NCI-H128 (cell line): ENCODE results near the gene ADIPOR1.
A peak's percentile ranks its signal among the peaks of the same experiment; 100 is the strongest.
"Not testable (repeated sequence)": the region's sequence is repeated elsewhere in the genome, so short reads cannot be mapped to it uniquely, and the experiment has no call there.

Experiments
- DNase-seq: peaks from one replicate; lab custom pipeline; 2025; ENCODE audit not compliant: unreplicated experiment; lab: John Stamatoyannopoulos, UW

Gene ADIPOR1

GRCh38 chr1:202938287-202938925 lies 19.7 kb downstream of the ADIPOR1 start:
- no peak for DNase-seq

GRCh38 chr1:202936409-202936808 lies 21.7 kb downstream of the ADIPOR1 start:
- DNase-seq: not testable (repeated sequence)

- DNase-seq: no peak
Measured at GRCh38 chr1:202935844-202936243, 22.3 kb downstream of the ADIPOR1 start.

GRCh38 chr1:202934755-202935154 lies 23.4 kb downstream of the ADIPOR1 start:
- no peak for DNase-seq

- no peak for DNase-seq
Measured at GRCh38 chr1:202932476-202932875, 25.6 kb downstream of the ADIPOR1 start.

DNA sequence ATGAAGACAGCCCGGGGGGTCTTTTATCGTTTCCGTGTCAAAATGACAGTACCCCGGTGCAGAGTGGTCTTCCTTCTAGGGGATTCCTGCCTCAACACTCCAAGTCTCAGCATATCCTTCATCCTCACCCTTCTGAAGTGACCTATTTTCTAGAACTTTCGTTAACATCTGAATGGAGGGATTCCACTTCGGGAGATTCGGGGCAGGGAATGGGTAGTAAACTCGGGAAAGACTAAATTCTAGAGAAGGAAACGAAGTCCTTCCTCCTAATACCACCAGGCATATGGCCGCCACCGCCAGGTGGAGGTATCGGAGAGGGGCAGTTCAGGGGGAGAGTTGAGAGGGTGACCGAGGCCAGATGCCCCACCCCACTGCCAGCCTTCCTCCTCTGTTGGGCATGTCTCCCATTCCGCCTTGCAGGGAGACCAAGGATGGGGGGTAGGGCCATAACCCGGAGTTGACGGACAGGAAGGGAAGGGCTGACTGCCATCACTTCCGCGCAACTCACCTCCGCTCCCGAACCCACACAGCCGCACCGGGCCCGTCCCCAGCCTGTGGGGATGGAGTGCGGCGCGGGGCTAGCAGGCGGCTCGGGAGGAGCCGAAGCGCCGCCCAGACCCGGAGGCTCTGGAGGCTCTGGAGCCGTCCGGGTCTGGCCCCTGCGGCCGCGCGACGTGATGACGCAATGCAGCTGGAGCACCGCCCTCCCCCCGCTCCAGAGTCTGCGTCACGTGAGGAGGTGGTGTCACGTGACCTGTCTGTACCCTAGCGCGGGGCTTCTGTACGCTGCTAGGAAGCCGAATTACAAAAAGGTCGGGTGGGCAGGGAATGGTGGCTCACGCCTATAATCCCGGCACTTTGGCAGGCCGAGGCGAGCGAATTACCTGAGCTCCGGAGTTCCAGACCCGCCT lies 31.3 kb downstream of the ADIPOR1 start, which contains the start of gene KLHL12:
Gene KLHL12, minus strand, starts transcription at position 654 of the 911 bp plus-strand sequence. CDS start 2,072 bp downstream, outside the sequence.
- DNase-seq: peak; percentile 97

GRCh38 chr1:202923533-202923932 lies 34.6 kb downstream of the ADIPOR1 start:
- no peak for DNase-seq

- no peak for DNase-seq
Measured at GRCh38 chr1:202919615-202920014, 38.5 kb downstream of the ADIPOR1 start.

- no peak for DNase-seq
Measured at GRCh38 chr1:202915146-202915545, 43.0 kb downstream of the ADIPOR1 start.

- not testable (repeated sequence) for DNase-seq
Measured at GRCh38 chr1:202912476-202912875, 45.6 kb downstream of the ADIPOR1 start.

DNA sequence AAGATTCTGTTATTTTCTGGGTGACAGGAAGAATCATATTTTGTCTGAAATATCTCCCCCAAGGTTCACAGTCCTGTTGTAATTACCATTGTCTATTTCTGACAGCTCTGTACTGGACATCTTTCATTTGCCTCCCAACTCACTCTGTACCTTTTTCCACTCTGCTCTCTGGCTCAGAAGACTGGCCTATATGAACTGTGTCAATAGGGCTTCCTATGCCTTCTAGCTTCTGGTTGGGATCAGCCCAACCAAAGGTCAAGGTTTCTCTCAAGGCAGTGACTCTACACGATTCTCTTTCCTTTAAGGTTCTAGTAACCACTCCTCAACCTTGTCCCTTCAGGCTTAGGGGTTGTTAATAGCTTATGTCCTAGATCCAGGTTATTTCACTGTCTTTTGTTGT lies 48.6 kb downstream of the ADIPOR1 start:
- DNase-seq: no peak

DNA sequence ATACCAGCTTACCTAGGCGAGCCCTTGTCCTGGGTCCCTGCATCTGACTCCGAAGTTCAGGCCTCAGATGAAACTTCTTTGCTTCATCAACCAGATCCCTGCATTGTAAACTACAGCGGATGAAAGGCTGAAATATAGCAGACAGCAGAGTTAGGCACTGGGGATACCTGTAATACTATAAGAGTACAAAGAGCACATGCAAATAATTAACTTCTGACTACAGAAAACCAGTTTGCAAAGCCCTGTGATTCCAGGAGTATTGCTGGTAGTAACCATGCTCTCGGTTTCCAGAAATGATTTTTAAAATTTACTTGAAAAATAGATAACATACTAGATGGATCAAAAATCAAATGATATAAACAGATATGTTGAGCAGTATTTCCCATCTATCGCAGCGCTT lies 49.1 kb downstream of the ADIPOR1 start:
- DNase-seq: no peak

DNA sequence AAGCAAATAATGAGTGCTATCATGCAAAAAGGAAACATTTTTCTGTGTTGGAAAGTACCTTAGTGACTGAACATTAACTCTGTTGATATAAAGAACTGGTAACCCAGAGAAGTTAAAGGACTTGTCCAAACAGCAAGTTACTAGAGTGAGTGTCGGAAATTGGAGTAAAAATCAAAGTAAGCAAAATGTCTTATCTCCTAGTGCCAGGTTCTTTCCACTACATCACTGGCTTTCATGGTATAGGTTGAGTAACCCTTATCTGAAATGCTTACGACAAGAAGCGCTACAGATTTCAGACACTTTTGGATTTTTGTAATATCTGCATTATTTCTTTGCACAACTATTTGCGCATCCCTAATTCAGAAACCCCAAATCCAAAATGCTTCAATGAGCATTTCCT lies 52.8 kb downstream of the ADIPOR1 start:
- DNase-seq: no peak

GRCh38 chr1:202903808-202904207 lies 54.3 kb downstream of the ADIPOR1 start:
- DNase-seq: not testable (repeated sequence)

- DNase-seq: no peak
Measured at GRCh38 chr1:202901555-202901954, 56.6 kb downstream of the ADIPOR1 start.

DNA sequence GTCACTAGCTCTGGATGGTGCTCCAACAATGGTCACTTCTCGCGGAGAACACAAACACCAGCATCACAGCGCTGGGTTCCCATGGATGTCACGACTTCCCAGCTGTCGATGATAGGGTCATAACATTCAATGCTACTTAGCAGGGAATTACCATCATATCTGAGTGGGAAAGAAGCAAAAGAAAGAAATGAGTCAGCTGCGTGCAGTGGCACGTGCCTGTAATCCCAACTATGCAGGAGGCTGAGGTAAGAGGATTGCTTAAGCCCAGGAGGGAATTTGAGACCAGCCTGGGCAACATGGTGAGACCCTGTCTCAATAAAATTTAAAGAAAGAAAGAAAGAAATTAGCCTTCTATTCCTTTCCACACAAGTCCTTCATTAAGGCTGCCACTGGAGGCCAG lies 65.6 kb downstream of the ADIPOR1 start:
- DNase-seq: no peak
